Measurements from ENCODE around the gene LAMB1. TPM values are rescaled to one million over a fixed set of nuclear protein-coding genes. Genes with fewer than 3 reads are reported as not detected.

Gene LAMB1
- total and polyA plus RNA-seq, 2 of the 13 experiments (the other 11 are each of a cell fraction or from before 2014, with no cell fraction given) = 109 to 124 TPM

GRCh38 chr7:108034586-108034985 is 31.6 kb upstream of the LAMB1 start (continued):
- TF ChIP-seq ARID5B (CRISPR knock-in tag; IDR thresholded peaks at IDR 0.05) = peak; percentile 92
- TF ChIP-seq ESRRA (CRISPR knock-in tag; IDR thresholded peaks at IDR 0.05; ENCODE audit: low read depth) = 0 out of 2 replicates have a peak, but pooled peaks have one; percentile 34
- TF ChIP-seq ZNF83 (CRISPR knock-in tag; IDR thresholded peaks at IDR 0.05; ENCODE audit: borderline replicate concordance) = no peak
- TF ChIP-seq PAF1 (CRISPR knock-in tag; IDR thresholded peaks at IDR 0.05) = no peak
- TF ChIP-seq EEA1 (CRISPR knock-in tag; IDR thresholded peaks at IDR 0.05; ENCODE audit: borderline replicate concordance) = no peak
- no peak for TF ChIP-seq TERF1 (CRISPR knock-in tag; IDR thresholded peaks at IDR 0.05)
- no peak for TF ChIP-seq SCMH1 (CRISPR knock-in tag; IDR thresholded peaks at IDR 0.05; ENCODE audit: borderline replicate concordance)
- no peak; the same call in 1 of the 2 replicates for TF ChIP-seq BRF2 (CRISPR knock-in tag; IDR thresholded peaks at IDR 0.05)
- TF ChIP-seq RBAK (CRISPR knock-in tag; IDR thresholded peaks at IDR 0.05) = no peak
- TF ChIP-seq CREM (IDR thresholded peaks at IDR 0.05) = peak; percentile 77
- no peak for TF ChIP-seq CREM (CRISPR knock-in tag; IDR thresholded peaks at IDR 0.05)
- no peak for TF ChIP-seq ZNF746 (CRISPR knock-in tag; IDR thresholded peaks at IDR 0.05)
- TF ChIP-seq ZSCAN21 (CRISPR knock-in tag; IDR thresholded peaks at IDR 0.05; ENCODE audit: borderline replicate concordance) = no peak
- TF ChIP-seq ZNF776 (CRISPR knock-in tag; IDR thresholded peaks at IDR 0.05) = no peak
- no peak for TF ChIP-seq ZNF878 (CRISPR knock-in tag; IDR thresholded peaks at IDR 0.05)
- TF ChIP-seq ZNF12 (CRISPR knock-in tag; IDR thresholded peaks at IDR 0.05) = no peak
- TF ChIP-seq ZNF512 (CRISPR knock-in tag; IDR thresholded peaks at IDR 0.05) = no peak
- TF ChIP-seq POLR2A (IDR thresholded peaks at IDR 0.05; ENCODE audit: insufficient read depth in 1 of 2, low read depth in 2 of 2, low read length in 2 of 2) = no peak
- no peak for TF ChIP-seq ZNF225 (CRISPR knock-in tag; IDR thresholded peaks at IDR 0.05)
- TF ChIP-seq SP4 (CRISPR knock-in tag; IDR thresholded peaks at IDR 0.05) = no peak
- TF ChIP-seq ZNF275 (CRISPR knock-in tag; IDR thresholded peaks at IDR 0.05; ENCODE audit: borderline replicate concordance) = no peak

All from HepG2 (cell line).